ENCODE measurements around the gene HBM. TPM values are rescaled to one million over a fixed set of nuclear protein-coding genes. Genes with fewer than 3 reads are reported as not detected.

HBM gene
- total and polyA plus RNA-seq, 10 of the 15 experiments (the other 5 are each of a cell fraction or from before 2014, with no cell fraction given): 0.23 TPM; not detected in 9

GRCh38 chr16:180681-181564 lies 15.1 kb downstream of the HBM start (continued):
- no peak for TF ChIP-seq E4F1 (IDR thresholded peaks at IDR 0.05; ENCODE audit: borderline replicate concordance, partially characterized antibody)
- peak; percentile 30; the same call in 1 of the 2 replicates for TF ChIP-seq PAX5 (IDR thresholded peaks at IDR 0.05; ENCODE audit: borderline replicate concordance, low read depth, low read length)
- TF ChIP-seq BRCA1 (IDR thresholded peaks at IDR 0.05; ENCODE audit: low read depth, low read length): peak; percentile 61; the same call in 1 of the 2 replicates
- no peak for TF ChIP-seq IRF3 (IDR thresholded peaks at IDR 0.05)
- TF ChIP-seq SMAD5 (IDR thresholded peaks at IDR 0.05; ENCODE audit: low read depth): no peak
- no peak for TF ChIP-seq CTCF (IDR thresholded peaks at IDR 0.05 in 2 of 3, conservative IDR thresholded peaks at IDR 0.05 in 1 of 3; ENCODE audit: control insufficient read depth in 2 of 3, extremely low read depth in 1 of 3, insufficient read depth in 1 of 3, low read depth in 3 of 3, low read length in 3 of 3)
- TF ChIP-seq ZNF687 (IDR thresholded peaks at IDR 0.05): peak; percentile 78
- TF ChIP-seq HDGF (IDR thresholded peaks at IDR 0.05): no peak
- TF ChIP-seq DPF2 (IDR thresholded peaks at IDR 0.05): peak; percentile 44; the same call in 1 of the 2 replicates

Data from GM12878 (cell line).